Endothelial cell of umbilical vein (primary cell): ENCODE data around the gene SCARF1. TPM values are rescaled to one million over a fixed set of nuclear protein-coding genes. Genes with fewer than 3 reads are reported as not detected.

Experiments used
- BruUV-seq: library from RNA; stranded (reverse); fragments of 400-500 nt; replicated peaks from 2 replicates; lab custom pipeline; 2021; lab: Mats Ljungman, UMichigan
- CTCF ChIA-PET: fragments of 300-600, 350-600 bp; sonication (Branson Sonifier 250); formaldehyde crosslinking; loops from one replicate; lab custom pipeline; 2021; ENCODE audit warnings: antibody characterized with exemption, inconsistent platforms; lab: Charles Lee
- POLR2A ChIA-PET: fragments of 300-600, 350-600 bp; sonication (Branson Sonifier 250); formaldehyde crosslinking; loops from one replicate; lab custom pipeline; 2021; ENCODE audit warnings: antibody characterized with exemption, inconsistent platforms; lab: Charles Lee
- DNase-seq: peaks from one replicate; pipeline ENCODE4 v3.0.0-alpha.2; 2011; ENCODE audit warnings: low read depth, low spot score
- FAIRE-seq: peaks from 2 replicates; lab custom pipeline; 2011; peaks lifted over from hg19 to GRCh38; lab: Jason Lieb, UNC
- H2AFZ ChIP-seq: 2 replicates; pipeline ENCODE4 v1.6.0; 2012; ENCODE audit warnings: low read depth, low read length, control low read depth, inconsistent platforms
- H3K27ac ChIP-seq: 2 replicates; pipeline ENCODE4 v1.5.1; 2011; ENCODE audit warnings: low read depth, mild to moderate bottlenecking, control low read depth, low read length, moderate library complexity; ENCODE audit not compliant: insufficient read depth
- H3K27me3 ChIP-seq, 2 experiments: 2 replicates each; pipeline versions ENCODE4 v1.6.0 to v1.6.1; 2011; ENCODE audit warnings: low read length in 2 of 2, mixed read lengths in 1 of 2; ENCODE audit not compliant: control insufficient read depth in 2 of 2, insufficient read depth in 2 of 2
- H3K36me3 ChIP-seq, 2 experiments: 2 replicates in 1 of 2; 3 replicates in 1 of 2; pipeline ENCODE4 v1.5.1; 2011; ENCODE audit warnings: low read length in 2 of 2, mild to moderate bottlenecking in 1 of 2, moderate library complexity in 1 of 2; ENCODE audit not compliant: control insufficient read depth in 2 of 2, insufficient read depth in 2 of 2; ENCODE audit errors: extremely low read depth in 1 of 2
- H3K4me1 ChIP-seq: 3 replicates; pipeline ENCODE4 v1.5.1; 2011; ENCODE audit warnings: mild to moderate bottlenecking, low read length; ENCODE audit not compliant: control insufficient read depth, insufficient read depth; ENCODE audit errors: extremely low read depth
- H3K4me2 ChIP-seq: 2 replicates; pipeline ENCODE4 v1.6.1; 2011; ENCODE audit warnings: low read length, control low read depth, mixed read lengths; ENCODE audit not compliant: insufficient read depth
- H3K4me3 ChIP-seq, 3 experiments: fragments of 200-600 bp in 1 of 3; sonication (generic), shearing (Covaris generic) in 1 of 3; replicated peaks in 1 of 3; 2 replicates each; pipeline ENCODE4 v1.5.1; 2011 to 2016; ENCODE audit warnings: control low read depth in 3 of 3, low read length in 3 of 3, mild to moderate bottlenecking in 2 of 3, inconsistent platforms in 1 of 3, low read depth in 1 of 3, moderate library complexity in 1 of 3; ENCODE audit not compliant: insufficient read depth in 1 of 3
- H3K79me2 ChIP-seq: 2 replicates; pipeline ENCODE4 v1.6.0; 2012; ENCODE audit warnings: low read length, inconsistent platforms; ENCODE audit not compliant: control insufficient read depth, insufficient read depth
- H3K9ac ChIP-seq: replicated peaks from 2 replicates; pipeline ENCODE3; 2011; ENCODE audit warnings: low read length, control low read depth; ENCODE audit not compliant: insufficient read depth; ENCODE audit errors: extremely low read depth
- H3K9me1 ChIP-seq: replicated peaks from 3 replicates; pipeline ENCODE4 v1.6.0; 2011; ENCODE audit warnings: mild to moderate bottlenecking, low read length; ENCODE audit not compliant: control insufficient read depth, insufficient read depth; ENCODE audit errors: extremely low read depth
- H3K9me3 ChIP-seq: replicated peaks from 2 replicates; pipeline ENCODE4 v1.5.1; 2012; ENCODE audit warnings: low read length, inconsistent platforms; ENCODE audit not compliant: control insufficient read depth, insufficient read depth
- H4K20me1 ChIP-seq: replicated peaks from 2 replicates; pipeline ENCODE3; 2011; ENCODE audit warnings: mild to moderate bottlenecking, low read length; ENCODE audit not compliant: control insufficient read depth, insufficient read depth; ENCODE audit errors: extremely low read depth
- EZH2 ChIP-seq: IDR thresholded peaks from 2 replicates; pipeline ENCODE4 v1.6.1; 2012; ENCODE audit warnings: borderline replicate concordance, low read depth, mild to moderate bottlenecking, moderate library complexity, low read length, inconsistent platforms; ENCODE audit not compliant: severe bottlenecking
- FOS ChIP-seq: IDR thresholded peaks from 2 replicates; pipeline ENCODE4 v1.6.1; 2011; ENCODE audit warnings: mild to moderate bottlenecking, low read length, moderate library complexity, borderline replicate concordance; ENCODE audit not compliant: insufficient read depth
- GATA2 ChIP-seq: IDR thresholded peaks from 2 replicates; pipeline ENCODE4 v1.7.0; 2011; ENCODE audit warnings: low read depth, mild to moderate bottlenecking, moderate library complexity, mixed read lengths, low read length; ENCODE audit not compliant: insufficient read length, insufficient read depth
- JUN ChIP-seq: IDR thresholded peaks from 2 replicates; pipeline ENCODE4 v1.6.1; 2011; ENCODE audit warnings: borderline replicate concordance, low read depth; ENCODE audit not compliant: insufficient read length, insufficient read depth
- MYC ChIP-seq: IDR thresholded peaks from one replicate; pipeline ENCODE4 v1.6.1; 2011; ENCODE audit warnings: mild to moderate bottlenecking, low read depth, low read length
- POLR2A ChIP-seq: IDR thresholded peaks from 2 replicates; pipeline ENCODE4 v1.6.1; 2012; ENCODE audit warnings: low read depth, mild to moderate bottlenecking, control low read depth, low read length
- POLR2AphosphoS5 ChIP-seq: IDR thresholded peaks from 2 replicates; pipeline ENCODE4 v1.6.1; 2012; ENCODE audit warnings: low read depth, mild to moderate bottlenecking, control low read depth, low read length, moderate library complexity; ENCODE audit not compliant: insufficient read depth
- dilution Hi-C: fragments of 300-500 bp; cut with MboI; formaldehyde crosslinking; loops from one replicate; pipeline ENCODE4 v1.15.0; 2019; ENCODE audit warnings: low sequenced_read_pairs; ENCODE audit not compliant: extremely low pct_ligation_motif_present
- intact Hi-C: fragments of 100-400 bp; cut with micrococcal nuclease; formaldehyde crosslinking; loops from one replicate; pipeline ENCODE4 v1.10.0; 2022
- polyA plus RNA-seq, 4 experiments: library from polyadenylated mRNA; depleted of rRNA in 3 of 4; stranded (reverse) in 3 of 4; unstranded in 1 of 4; fragments of >200 nt; gene quantifications; 2 replicates each; pipeline versions ENCODE4 v1.2.1 to v1.2.3, GENCODE V29; 2011 to 2012; ENCODE audit warnings: missing spikeins in 1 of 4
- total RNA-seq: library from RNA; stranded (reverse); gene quantifications from 2 replicates; pipeline ENCODE4 v1.2.3, GENCODE V29; 2021
- TF ChIP-seq, protein P1 (sequence below): IDR thresholded peaks from 2 replicates; pipeline ENCODE4 v1.6.1; 2011; ENCODE audit not compliant: insufficient read depth, insufficient read length
- TF ChIP-seq, protein P2 (sequence below), 2 donors: IDR thresholded peaks; 1 replicate in 1 of 2; 2 replicates in 1 of 2; pipeline ENCODE4 v1.5.1; 2011; ENCODE audit warnings: low read length in 2 of 2, mild to moderate bottlenecking in 2 of 2, moderate library complexity in 2 of 2, control low read depth in 1 of 2, inconsistent platforms in 1 of 2, low read depth in 1 of 2; ENCODE audit not compliant: insufficient read depth in 1 of 2; ENCODE audit errors: extremely low read depth in 1 of 2

Gene SCARF1
- total and polyA plus RNA-seq, 2 donors (not counting 3 experiments of a cell fraction or from before 2014, with no cell fraction given): 52.8 to 93.7 TPM

DNA sequence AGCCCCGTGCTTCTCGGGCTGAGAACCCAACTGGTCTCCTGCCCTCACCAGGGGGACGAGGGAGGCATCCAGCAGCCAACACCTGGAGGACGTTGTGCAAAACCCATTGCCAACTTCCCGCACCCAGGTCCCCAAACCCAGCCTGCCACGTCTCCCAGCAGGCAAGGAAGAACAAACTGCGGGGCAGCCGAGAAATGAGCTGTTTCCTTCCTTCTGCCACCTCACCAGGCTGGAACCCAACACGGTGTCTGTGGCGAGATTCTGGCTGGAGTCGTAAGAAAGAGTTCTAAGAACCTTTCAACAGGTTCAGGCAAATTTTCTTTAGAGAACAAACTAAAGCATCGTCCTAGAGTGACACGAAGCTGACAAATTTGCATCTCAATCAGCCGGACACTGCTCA lies 20.5 kb downstream of the SCARF1 start:
- TF ChIP-seq, protein P1, sequence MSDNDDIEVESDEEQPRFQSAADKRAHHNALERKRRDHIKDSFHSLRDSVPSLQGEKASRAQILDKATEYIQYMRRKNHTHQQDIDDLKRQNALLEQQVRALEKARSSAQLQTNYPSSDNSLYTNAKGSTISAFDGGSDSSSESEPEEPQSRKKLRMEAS: no peak
- TF ChIP-seq POLR2A: peak; percentile 72
- peak; percentile 74 for TF ChIP-seq FOS
- TF ChIP-seq JUN: no peak
- TF ChIP-seq GATA2: no peak
- H2AFZ ChIP-seq: peak overlapping the region; percentile 14
- BruUV-seq: no TSS peak
- H3K27ac ChIP-seq: peak overlapping the region; percentile 78
- peaks cover 12% of the 10 kb centered on the region for H3K79me2 ChIP-seq
- dilution Hi-C loops (no loop called here), intact Hi-C loops (loop anchor here (1.0 to 5.0 kb wide), 3 partner anchors 8 to 368 kb away; partner anchors contain the start of gene TRARG1)
- H3K4me1 ChIP-seq: peaks cover 35% of the 10 kb centered on the region
- H3K4me3 ChIP-seq: no peak overlapping the region
- no peaks in the 10 kb centered on the region for H3K27me3 ChIP-seq
- ChIA-PET POLR2A (interaction anchor here (0.8 to 1.7 kb wide), 2 partner anchors 24 to 91 kb away, joined by 4 to 6 read pairs; no protein-coding TSS in a partner anchor), CTCF (interaction anchor here (0.8 to 10.0 kb wide), 6 partner anchors 10 to 365 kb away, joined by 3 to 459 read pairs (median 5); partner anchors contain the start of genes RILP and SCARF1)
- H3K4me2 ChIP-seq: peak overlapping the region; percentile 69
- H4K20me1 ChIP-seq: no peaks in the 10 kb centered on the region
- H3K9me1 ChIP-seq: no peaks in the 10 kb centered on the region
- peak; percentile 66 for DNase-seq
- peak; percentile 98 for FAIRE-seq
- peaks cover 0 to 5% of the 10 kb centered on the region in 2 experiments for H3K36me3 ChIP-seq
- H3K9me3 ChIP-seq: no peaks in the 10 kb centered on the region
- H3K9ac ChIP-seq: peak overlapping the region; percentile 57

DNA sequence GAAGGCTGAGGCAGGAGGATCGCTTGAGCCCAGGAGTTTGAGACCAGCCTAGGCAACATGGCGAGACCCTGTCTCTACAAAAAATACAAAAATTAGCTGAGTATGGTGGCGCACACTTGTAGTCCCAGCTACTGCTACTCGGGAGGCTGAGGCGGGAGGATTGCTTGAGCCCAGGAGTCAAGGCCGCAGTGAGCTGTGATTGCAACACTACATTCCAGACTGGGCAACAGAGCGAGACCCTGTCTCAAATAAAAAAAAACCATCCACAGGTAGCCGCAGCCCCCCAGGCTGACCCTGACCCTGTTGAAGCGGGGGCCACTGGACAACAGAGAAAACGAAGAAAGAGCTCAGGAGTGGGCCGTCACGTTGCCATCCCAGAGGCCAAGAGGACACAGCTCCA lies 20.9 kb downstream of the SCARF1 start:
- Histone ChIP-seq H3K9me3 (no peaks in the 10 kb centered on the region), H3K4me2 (peak overlapping the region; percentile 69), H3K79me2 (peaks cover 12% of the 10 kb centered on the region), H4K20me1 (no peaks in the 10 kb centered on the region), H3K9ac (peak overlapping the region; percentile 57), H3K27me3 (no peaks in the 10 kb centered on the region), H3K4me3 (no peak overlapping the region), H3K9me1 (no peaks in the 10 kb centered on the region), H3K36me3 (peaks cover 0 to 5% of the 10 kb centered on the region in 2 experiments), H3K27ac (peak overlapping the region; percentile 78), H3K4me1 (peaks cover 33% of the 10 kb centered on the region), H2AFZ (peak overlapping the region; percentile 14)
- DNase-seq (no peak), FAIRE-seq (no peak)
- BruUV-seq: no TSS peak
- intact Hi-C loops: loop anchor here (1.0 to 5.0 kb wide), 3 partner anchors 7 to 367 kb away; partner anchors contain the start of gene TRARG1
- dilution Hi-C loops: no loop called here
- TF ChIP-seq POLR2A (no peak), JUN (no peak), GATA2 (no peak), FOS (no peak), POLR2AphosphoS5 (no peak), EZH2 (no peak), MYC (no peak)
- TF ChIP-seq, protein P2, sequence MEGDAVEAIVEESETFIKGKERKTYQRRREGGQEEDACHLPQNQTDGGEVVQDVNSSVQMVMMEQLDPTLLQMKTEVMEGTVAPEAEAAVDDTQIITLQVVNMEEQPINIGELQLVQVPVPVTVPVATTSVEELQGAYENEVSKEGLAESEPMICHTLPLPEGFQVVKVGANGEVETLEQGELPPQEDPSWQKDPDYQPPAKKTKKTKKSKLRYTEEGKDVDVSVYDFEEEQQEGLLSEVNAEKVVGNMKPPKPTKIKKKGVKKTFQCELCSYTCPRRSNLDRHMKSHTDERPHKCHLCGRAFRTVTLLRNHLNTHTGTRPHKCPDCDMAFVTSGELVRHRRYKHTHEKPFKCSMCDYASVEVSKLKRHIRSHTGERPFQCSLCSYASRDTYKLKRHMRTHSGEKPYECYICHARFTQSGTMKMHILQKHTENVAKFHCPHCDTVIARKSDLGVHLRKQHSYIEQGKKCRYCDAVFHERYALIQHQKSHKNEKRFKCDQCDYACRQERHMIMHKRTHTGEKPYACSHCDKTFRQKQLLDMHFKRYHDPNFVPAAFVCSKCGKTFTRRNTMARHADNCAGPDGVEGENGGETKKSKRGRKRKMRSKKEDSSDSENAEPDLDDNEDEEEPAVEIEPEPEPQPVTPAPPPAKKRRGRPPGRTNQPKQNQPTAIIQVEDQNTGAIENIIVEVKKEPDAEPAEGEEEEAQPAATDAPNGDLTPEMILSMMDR (IDR thresholded peaks at IDR 0.05; ENCODE audit: extremely low read depth in 1 of 2, insufficient read depth in 1 of 2, low read depth in 1 of 2, low read length in 2 of 2): no peak
- TF ChIP-seq, protein P1: no peak
- ChIA-PET CTCF (interaction anchor here (0.8 to 10.0 kb wide), 5 partner anchors 11 to 365 kb away, joined by 3 to 459 read pairs (median 6); partner anchors contain the start of gene RILP), POLR2A (interaction anchor here (0.8 kb wide), 1 partner anchor 24 kb away, joined by 4 read pairs; no protein-coding TSS in a partner anchor)
